Measurements from ENCODE around the gene SEMA3D.

The SEMA3D gene

GRCh38 chr7:84949501-84949900 lies 237.4 kb downstream of the SEMA3D start:
- TF ChIP-seq, protein P1, sequence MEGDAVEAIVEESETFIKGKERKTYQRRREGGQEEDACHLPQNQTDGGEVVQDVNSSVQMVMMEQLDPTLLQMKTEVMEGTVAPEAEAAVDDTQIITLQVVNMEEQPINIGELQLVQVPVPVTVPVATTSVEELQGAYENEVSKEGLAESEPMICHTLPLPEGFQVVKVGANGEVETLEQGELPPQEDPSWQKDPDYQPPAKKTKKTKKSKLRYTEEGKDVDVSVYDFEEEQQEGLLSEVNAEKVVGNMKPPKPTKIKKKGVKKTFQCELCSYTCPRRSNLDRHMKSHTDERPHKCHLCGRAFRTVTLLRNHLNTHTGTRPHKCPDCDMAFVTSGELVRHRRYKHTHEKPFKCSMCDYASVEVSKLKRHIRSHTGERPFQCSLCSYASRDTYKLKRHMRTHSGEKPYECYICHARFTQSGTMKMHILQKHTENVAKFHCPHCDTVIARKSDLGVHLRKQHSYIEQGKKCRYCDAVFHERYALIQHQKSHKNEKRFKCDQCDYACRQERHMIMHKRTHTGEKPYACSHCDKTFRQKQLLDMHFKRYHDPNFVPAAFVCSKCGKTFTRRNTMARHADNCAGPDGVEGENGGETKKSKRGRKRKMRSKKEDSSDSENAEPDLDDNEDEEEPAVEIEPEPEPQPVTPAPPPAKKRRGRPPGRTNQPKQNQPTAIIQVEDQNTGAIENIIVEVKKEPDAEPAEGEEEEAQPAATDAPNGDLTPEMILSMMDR (IDR thresholded peaks at IDR 0.05; ENCODE audit: insufficient read depth, low read depth, low read length, missing control alignments): no peak
- no peak for DNase-seq (ENCODE audit: low read depth)
- no peak overlapping the region for H3K4me3 ChIP-seq (ENCODE audit: low read length)

DNA sequence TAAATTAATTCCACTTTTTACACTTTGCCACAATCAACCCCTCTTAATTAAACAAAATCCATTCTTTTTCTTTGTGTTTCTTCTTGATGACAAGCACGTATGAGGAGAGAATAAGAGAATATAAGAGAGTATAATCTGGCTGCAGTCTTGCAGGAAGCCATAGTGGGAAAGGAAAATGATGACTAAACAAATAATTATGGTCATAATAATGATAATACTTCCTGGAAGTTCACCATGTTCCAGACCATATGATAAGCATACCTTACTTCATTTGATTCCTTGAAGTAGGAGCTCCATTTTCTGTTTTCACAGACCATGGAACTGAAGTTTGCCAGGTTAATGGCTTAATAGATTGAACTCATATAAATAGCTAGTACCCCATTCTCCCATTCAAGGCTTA lies 237.8 kb downstream of the SEMA3D start:
- no peak overlapping the region for H3K4me3 ChIP-seq (ENCODE audit: low read length)
- TF ChIP-seq, protein P1 (IDR thresholded peaks at IDR 0.05; ENCODE audit: insufficient read depth, low read depth, low read length, missing control alignments): no peak
- peak; percentile 10 for DNase-seq (ENCODE audit: low read depth)

GRCh38 chr7:84948634-84949033 lies 238.2 kb downstream of the SEMA3D start:
- DNase-seq (ENCODE audit: low read depth): no peak
- TF ChIP-seq, protein P1 (IDR thresholded peaks at IDR 0.05; ENCODE audit: insufficient read depth, low read depth, low read length, missing control alignments): no peak
- H3K4me3 ChIP-seq (ENCODE audit: low read length): no peak overlapping the region

DNA sequence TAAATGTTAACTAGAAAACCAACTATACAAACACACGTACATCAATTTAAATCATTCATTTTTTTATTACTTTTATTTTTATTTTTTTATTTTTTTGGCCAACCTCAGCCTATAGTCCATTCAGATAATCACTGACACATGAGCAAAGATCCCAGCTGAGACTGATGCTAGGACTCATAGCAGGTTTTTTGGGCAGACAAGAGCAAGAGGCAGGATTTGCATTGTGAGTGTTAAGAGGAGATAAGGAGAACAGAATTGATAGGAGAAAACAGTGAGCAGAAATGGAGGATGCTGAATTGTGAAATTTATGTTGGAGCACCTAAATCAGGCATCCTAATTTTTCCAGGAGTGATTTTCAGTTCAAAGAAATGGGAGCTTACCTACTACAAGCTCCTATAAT lies 240.3 kb downstream of the SEMA3D start:
- TF ChIP-seq, protein P1 (IDR thresholded peaks at IDR 0.05; ENCODE audit: insufficient read depth, low read depth, low read length, missing control alignments): no peak
- DNase-seq (ENCODE audit: low read depth): no peak

More for the DNA sequence above, 240.3 kb downstream of the SEMA3D start:
- H3K4me3 ChIP-seq (ENCODE audit: low read length): no peak overlapping the region
